Cerebellar cortex (tissue), 1 donor: ENCODE data around the gene BACH2.
"Not testable (repeated sequence)": the region's sequence is repeated elsewhere in the genome, so short reads cannot be mapped to it uniquely, and the experiment has no call there.

Source experiments
- DNase-seq: peaks from one replicate; pipeline ENCODE4 v3.0.0-alpha.2; 2015; ENCODE audit warnings: low spot score

The BACH2 gene

GRCh38 chr6:89939144-89939543 lies 357.5 kb downstream of the BACH2 start:
- DNase-seq: no peak

GRCh38 chr6:89938014-89938413 lies 358.6 kb downstream of the BACH2 start:
- DNase-seq: no peak

GRCh38 chr6:89936177-89936576 lies 360.5 kb downstream of the BACH2 start:
- no peak for DNase-seq

GRCh38 chr6:89934685-89935366 lies 361.8 kb downstream of the BACH2 start:
- no peak for DNase-seq

GRCh38 chr6:89932245-89932802 lies 364.3 kb downstream of the BACH2 start:
- DNase-seq: no peak

- DNase-seq: no peak
These were observed 365.9 kb downstream of the BACH2 start for GRCh38 chr6:89930789-89931188.

- DNase-seq: no peak
These were observed 368.0 kb downstream of the BACH2 start for GRCh38 chr6:89928604-89929003.

GRCh38 chr6:89927791-89928550 lies 368.7 kb downstream of the BACH2 start:
- no peak for DNase-seq

GRCh38 chr6:89927264-89927663 lies 369.4 kb downstream of the BACH2 start:
- DNase-seq: no peak

GRCh38 chr6:89925826-89926225 lies 370.8 kb downstream of the BACH2 start:
- DNase-seq: no peak

GRCh38 chr6:89924231-89924630 lies 372.4 kb downstream of the BACH2 start:
- no peak for DNase-seq

GRCh38 chr6:89921691-89922090 lies 375.0 kb downstream of the BACH2 start:
- no peak for DNase-seq

- DNase-seq: no peak
These were observed 375.4 kb downstream of the BACH2 start for GRCh38 chr6:89921197-89921596.

GRCh38 chr6:89917801-89918366 lies 378.8 kb downstream of the BACH2 start:
- DNase-seq: no peak

- no peak for DNase-seq
These were observed 379.4 kb downstream of the BACH2 start for GRCh38 chr6:89917216-89917615.

GRCh38 chr6:89916136-89916920 lies 380.3 kb downstream of the BACH2 start:
- no peak for DNase-seq

GRCh38 chr6:89910902-89911240 lies 385.8 kb downstream of the BACH2 start:
- no peak for DNase-seq

- not testable (repeated sequence) for DNase-seq
These were observed 386.4 kb downstream of the BACH2 start for GRCh38 chr6:89910001-89910901.

GRCh38 chr6:89895276-89895874 lies 401.3 kb downstream of the BACH2 start:
- DNase-seq: peak; percentile 3

- DNase-seq: no peak
These were observed 402.5 kb downstream of the BACH2 start, which contains the start of gene GJA10 for GRCh38 chr6:89894169-89894568. GJA10 (plus strand) TSS chr6:89894469; CDS start chr6:89894469, 0 bp downstream.

- not testable (repeated sequence) for DNase-seq
These were observed 404.1 kb downstream of the BACH2 start for GRCh38 chr6:89892577-89892976.
